ENCODE data around the gene GALNT18. TPM values are rescaled to one million over a fixed set of nuclear protein-coding genes. Genes with fewer than 3 reads are reported as not detected.

The GALNT18 gene
- total RNA-seq, 2 donors from 2014 or later = 28.2 to 57.8 TPM

Other genes with a start within 250 kb of the GALNT18 start
- gene USP47, start 220.0 kb upstream of the GALNT18 start, total RNA-seq = 10 to 100 TPM; 55.0 to 86.4 TPM